Measurements from ENCODE around the gene USP33. TPM values are rescaled to one million over a fixed set of nuclear protein-coding genes. Genes with fewer than 3 reads are reported as not detected.

Gene USP33
- total and polyA plus RNA-seq, 10 of the 15 experiments (the other 5 are each of a cell fraction or from before 2014, with no cell fraction given): 13.1 to 49.9 (median 32.2) TPM

GRCh38 chr1:77759071-77760028 is at the start of gene USP33 (continued):
- no peak for TF ChIP-seq EZH2 (IDR thresholded peaks at IDR 0.05; ENCODE audit: borderline replicate concordance, control insufficient read depth, low read depth, low read length)
- no peak for TF ChIP-seq TCF3 (IDR thresholded peaks at IDR 0.05; ENCODE audit: borderline replicate concordance, insufficient read depth, low read depth, low read length)
- no peak for TF ChIP-seq BCLAF1 (IDR thresholded peaks at IDR 0.05)
- 0 out of 2 replicates have a peak, but pooled peaks have one; percentile 23 for TF ChIP-seq TARDBP (IDR thresholded peaks at IDR 0.05; ENCODE audit: borderline replicate concordance)
- TF ChIP-seq ZNF592 (IDR thresholded peaks at IDR 0.05): no peak
- peak; percentile 13; the same call in 1 of the 2 replicates for TF ChIP-seq MAX (IDR thresholded peaks at IDR 0.05; ENCODE audit: low read depth, low read length)
- TF ChIP-seq MTA2 (IDR thresholded peaks at IDR 0.05; ENCODE audit: low read depth): no peak
- no peak for TF ChIP-seq JUNB (IDR thresholded peaks at IDR 0.05)
- no peak for TF ChIP-seq NFIC (IDR thresholded peaks at IDR 0.05; ENCODE audit: low read depth, low read length)
- TF ChIP-seq MEF2B (IDR thresholded peaks at IDR 0.05; ENCODE audit: partially characterized antibody, poor library complexity, severe bottlenecking): no peak
- no peak for TF ChIP-seq ZBED1 (IDR thresholded peaks at IDR 0.05; ENCODE audit: borderline replicate concordance)
- no peak; the same call in 1 of the 2 replicates for TF ChIP-seq CREM (IDR thresholded peaks at IDR 0.05; ENCODE audit: low read depth)
- no peak for TF ChIP-seq CBFB (IDR thresholded peaks at IDR 0.05; ENCODE audit: low read depth)
- no peak for TF ChIP-seq ZNF384 (IDR thresholded peaks at IDR 0.05; ENCODE audit: borderline replicate concordance, low read depth, low read length)
- TF ChIP-seq NFYA (IDR thresholded peaks at IDR 0.05; ENCODE audit: borderline replicate concordance, low read depth, low read length): no peak
- no peak for TF ChIP-seq MXI1 (IDR thresholded peaks at IDR 0.05; ENCODE audit: low read depth, low read length)

Data from GM12878 (cell line).